ENCODE data around the gene RETREG1.

The RETREG1 gene

GRCh38 chr5:16521521-16522483 lies 95.0 kb downstream of the RETREG1 start:
- peaks cover 7% of the 10 kb centered on the region for H3K4me1 Mint-ChIP-seq
- peak overlapping the region in 2 of 3 experiments; percentile 27 to 74 for H3K27ac Mint-ChIP-seq
- no peaks in the 10 kb centered on the region for H3K9me3 Mint-ChIP-seq
- no peaks in the 10 kb centered on the region for H3K36me3 Mint-ChIP-seq (ENCODE audit: low read depth)
- no peak for TF ChIP-seq CTCF (IDR thresholded peaks at IDR 0.05; ENCODE audit: unreplicated experiment in 3 of 3)
- peaks cover 33% of the 10 kb centered on the region for H3K27me3 Mint-ChIP-seq (ENCODE audit: low read depth)
- H3K4me3 Mint-ChIP-seq, result no peak overlapping the region

- Mint-ChIP-seq H3K36me3 (ENCODE audit: low read depth) (no peaks in the 10 kb centered on the region), H3K27ac (peak overlapping the region; percentile 18 to 74 (median 27)), H3K27me3 (ENCODE audit: low read depth) (peaks cover 29% of the 10 kb centered on the region), H3K9me3 (no peaks in the 10 kb centered on the region), H3K4me3 (no peak overlapping the region), H3K4me1 (peaks cover 7% of the 10 kb centered on the region)
- no peak for TF ChIP-seq CTCF (IDR thresholded peaks at IDR 0.05; ENCODE audit: unreplicated experiment in 3 of 3)
These were observed 96.0 kb downstream of the RETREG1 start for GRCh38 chr5:16520841-16521240.

GRCh38 chr5:16519435-16519834 lies 97.4 kb downstream of the RETREG1 start:
- TF ChIP-seq CTCF (IDR thresholded peaks at IDR 0.05; ENCODE audit: unreplicated experiment in 3 of 3), result no peak
- Mint-ChIP-seq H3K27me3 (ENCODE audit: low read depth) (peaks cover 25% of the 10 kb centered on the region), H3K27ac (no peak overlapping the region), H3K4me3 (no peak overlapping the region), H3K36me3 (ENCODE audit: low read depth) (no peaks in the 10 kb centered on the region), H3K9me3 (no peaks in the 10 kb centered on the region), H3K4me1 (peaks cover 6% of the 10 kb centered on the region)

GRCh38 chr5:16518606-16519005 lies 98.2 kb downstream of the RETREG1 start:
- H3K9me3 Mint-ChIP-seq, result no peaks in the 10 kb centered on the region
- H3K4me1 Mint-ChIP-seq, result no peaks in the 10 kb centered on the region
- no peak overlapping the region for H3K4me3 Mint-ChIP-seq
- H3K27me3 Mint-ChIP-seq (ENCODE audit: low read depth), result peaks cover 20% of the 10 kb centered on the region
- H3K36me3 Mint-ChIP-seq (ENCODE audit: low read depth), result no peaks in the 10 kb centered on the region
- H3K27ac Mint-ChIP-seq, result no peak overlapping the region
- TF ChIP-seq CTCF (IDR thresholded peaks at IDR 0.05; ENCODE audit: unreplicated experiment in 3 of 3), result no peak

- Mint-ChIP-seq H3K27me3 (ENCODE audit: low read depth) (peaks cover 8% of the 10 kb centered on the region), H3K36me3 (ENCODE audit: low read depth) (no peaks in the 10 kb centered on the region), H3K4me1 (no peaks in the 10 kb centered on the region), H3K27ac (no peak overlapping the region), H3K9me3 (no peaks in the 10 kb centered on the region), H3K4me3 (no peak overlapping the region)
- no peak for TF ChIP-seq CTCF (IDR thresholded peaks at IDR 0.05; ENCODE audit: unreplicated experiment in 3 of 3)
These were observed 101.3 kb downstream of the RETREG1 start for GRCh38 chr5:16515532-16515931.

GRCh38 chr5:16510098-16510497 lies 106.7 kb downstream of the RETREG1 start:
- H3K9me3 Mint-ChIP-seq, result no peaks in the 10 kb centered on the region
- no peak for TF ChIP-seq CTCF (IDR thresholded peaks at IDR 0.05; ENCODE audit: unreplicated experiment in 3 of 3)
- no peaks in the 10 kb centered on the region for H3K36me3 Mint-ChIP-seq (ENCODE audit: low read depth)
- H3K27ac Mint-ChIP-seq, result no peak overlapping the region
- peaks cover 19% of the 10 kb centered on the region for H3K4me1 Mint-ChIP-seq
- no peak overlapping the region for H3K4me3 Mint-ChIP-seq
- H3K27me3 Mint-ChIP-seq (ENCODE audit: low read depth), result no peaks in the 10 kb centered on the region
